Panc1 (cell line): Measurements from ENCODE around the gene SART1.

Experiments used
- TCF7L2 ChIP-seq: IDR thresholded peaks from 2 replicates; pipeline ENCODE4 v1.6.1; 2011; ENCODE audit warnings: mild to moderate bottlenecking, low read depth, low read length, inconsistent platforms
- TF ChIP-seq, protein P1 (sequence below), 2 experiments: IDR thresholded peaks; 2 replicates each; pipeline ENCODE4 v1.6.1; 2011 to 2012; ENCODE audit warnings: low read depth in 2 of 2, control low read depth in 1 of 2, low read length in 1 of 2, mild to moderate bottlenecking in 1 of 2, moderate library complexity in 1 of 2; ENCODE audit not compliant: insufficient read depth in 1 of 2
- TF ChIP-seq, protein P2 (sequence below): fragments of 450-650 bp; IDR thresholded peaks from 2 replicates; pipeline ENCODE4 v1.5.1; 2017; ENCODE audit warnings: mild to moderate bottlenecking

DNA sequence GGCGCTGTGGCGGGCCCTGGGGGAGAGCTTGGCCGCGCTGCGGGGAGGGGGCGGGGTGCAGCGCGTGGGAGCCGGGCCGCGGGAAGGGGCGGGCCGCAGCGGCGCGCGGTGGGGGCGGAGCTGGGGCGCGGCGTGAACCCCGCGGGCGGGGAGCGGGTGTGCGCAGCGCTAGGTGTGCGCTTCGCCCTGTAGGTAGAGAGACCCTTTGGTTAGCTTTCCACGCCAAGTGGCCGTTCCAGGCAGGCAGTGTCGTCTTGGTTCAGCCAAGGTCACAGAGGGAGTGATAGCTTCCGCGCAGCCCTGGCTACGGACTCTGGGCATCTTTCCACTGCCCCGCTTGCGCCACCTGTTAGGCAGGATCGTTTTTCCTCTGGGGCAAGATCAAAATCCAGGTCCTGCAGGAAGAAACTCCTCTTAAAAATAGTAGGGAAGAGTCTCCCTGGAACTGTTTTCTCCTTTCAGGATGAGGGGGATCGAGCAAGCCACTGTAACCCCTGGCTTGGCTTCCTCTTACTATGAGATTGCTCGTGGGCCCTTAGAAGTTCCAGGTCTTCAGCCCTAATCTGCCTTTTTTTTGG lies 41.2 kb downstream of the SART1 start:
- TF ChIP-seq, protein P1, sequence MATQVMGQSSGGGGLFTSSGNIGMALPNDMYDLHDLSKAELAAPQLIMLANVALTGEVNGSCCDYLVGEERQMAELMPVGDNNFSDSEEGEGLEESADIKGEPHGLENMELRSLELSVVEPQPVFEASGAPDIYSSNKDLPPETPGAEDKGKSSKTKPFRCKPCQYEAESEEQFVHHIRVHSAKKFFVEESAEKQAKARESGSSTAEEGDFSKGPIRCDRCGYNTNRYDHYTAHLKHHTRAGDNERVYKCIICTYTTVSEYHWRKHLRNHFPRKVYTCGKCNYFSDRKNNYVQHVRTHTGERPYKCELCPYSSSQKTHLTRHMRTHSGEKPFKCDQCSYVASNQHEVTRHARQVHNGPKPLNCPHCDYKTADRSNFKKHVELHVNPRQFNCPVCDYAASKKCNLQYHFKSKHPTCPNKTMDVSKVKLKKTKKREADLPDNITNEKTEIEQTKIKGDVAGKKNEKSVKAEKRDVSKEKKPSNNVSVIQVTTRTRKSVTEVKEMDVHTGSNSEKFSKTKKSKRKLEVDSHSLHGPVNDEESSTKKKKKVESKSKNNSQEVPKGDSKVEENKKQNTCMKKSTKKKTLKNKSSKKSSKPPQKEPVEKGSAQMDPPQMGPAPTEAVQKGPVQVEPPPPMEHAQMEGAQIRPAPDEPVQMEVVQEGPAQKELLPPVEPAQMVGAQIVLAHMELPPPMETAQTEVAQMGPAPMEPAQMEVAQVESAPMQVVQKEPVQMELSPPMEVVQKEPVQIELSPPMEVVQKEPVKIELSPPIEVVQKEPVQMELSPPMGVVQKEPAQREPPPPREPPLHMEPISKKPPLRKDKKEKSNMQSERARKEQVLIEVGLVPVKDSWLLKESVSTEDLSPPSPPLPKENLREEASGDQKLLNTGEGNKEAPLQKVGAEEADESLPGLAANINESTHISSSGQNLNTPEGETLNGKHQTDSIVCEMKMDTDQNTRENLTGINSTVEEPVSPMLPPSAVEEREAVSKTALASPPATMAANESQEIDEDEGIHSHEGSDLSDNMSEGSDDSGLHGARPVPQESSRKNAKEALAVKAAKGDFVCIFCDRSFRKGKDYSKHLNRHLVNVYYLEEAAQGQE (IDR thresholded peaks at IDR 0.05; ENCODE audit: insufficient read depth in 1 of 2, low read depth in 2 of 2, low read length in 1 of 2), result no peak
- TF ChIP-seq, protein P2, sequence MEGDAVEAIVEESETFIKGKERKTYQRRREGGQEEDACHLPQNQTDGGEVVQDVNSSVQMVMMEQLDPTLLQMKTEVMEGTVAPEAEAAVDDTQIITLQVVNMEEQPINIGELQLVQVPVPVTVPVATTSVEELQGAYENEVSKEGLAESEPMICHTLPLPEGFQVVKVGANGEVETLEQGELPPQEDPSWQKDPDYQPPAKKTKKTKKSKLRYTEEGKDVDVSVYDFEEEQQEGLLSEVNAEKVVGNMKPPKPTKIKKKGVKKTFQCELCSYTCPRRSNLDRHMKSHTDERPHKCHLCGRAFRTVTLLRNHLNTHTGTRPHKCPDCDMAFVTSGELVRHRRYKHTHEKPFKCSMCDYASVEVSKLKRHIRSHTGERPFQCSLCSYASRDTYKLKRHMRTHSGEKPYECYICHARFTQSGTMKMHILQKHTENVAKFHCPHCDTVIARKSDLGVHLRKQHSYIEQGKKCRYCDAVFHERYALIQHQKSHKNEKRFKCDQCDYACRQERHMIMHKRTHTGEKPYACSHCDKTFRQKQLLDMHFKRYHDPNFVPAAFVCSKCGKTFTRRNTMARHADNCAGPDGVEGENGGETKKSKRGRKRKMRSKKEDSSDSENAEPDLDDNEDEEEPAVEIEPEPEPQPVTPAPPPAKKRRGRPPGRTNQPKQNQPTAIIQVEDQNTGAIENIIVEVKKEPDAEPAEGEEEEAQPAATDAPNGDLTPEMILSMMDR, result no peak
- TF ChIP-seq TCF7L2, result no peak
